ENCODE results near the gene KRTAP4-3. TPM values are rescaled to one million over a fixed set of nuclear protein-coding genes. Genes with fewer than 3 reads are reported as not detected.
"Not testable (repeated sequence)": the region's sequence is repeated elsewhere in the genome, so short reads cannot be mapped to it uniquely, and the experiment has no call there.

Gene KRTAP4-3
- total RNA-seq, 1 experiment from 2014 or later, result not detected

DNA sequence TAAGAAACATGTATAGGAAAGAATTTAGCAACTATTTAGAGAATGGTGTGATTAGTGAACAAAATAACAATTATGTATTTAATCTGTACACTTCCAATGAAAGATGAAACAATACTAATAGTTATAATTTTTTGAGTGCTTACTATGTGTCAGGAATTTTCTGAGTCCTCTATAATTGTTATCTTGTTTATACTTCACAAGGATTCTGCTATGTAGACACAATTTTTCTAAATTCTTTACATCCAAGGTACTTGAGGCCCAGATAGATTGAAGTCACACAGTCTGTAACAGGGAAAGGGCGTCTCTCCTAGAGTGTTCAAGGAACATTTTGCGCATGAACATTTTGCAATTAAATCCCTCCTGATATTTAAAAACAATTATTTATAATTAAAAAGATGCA lies 43.0 kb downstream of the KRTAP4-3 start:
- Histone ChIP-seq H2BK120ac (ENCODE audit: low read depth, low read length, poor library complexity, severe bottlenecking) (no peak overlapping the region), H2BK15ac (ENCODE audit: low read depth, low read length) (no peak overlapping the region), H2BK20ac (ENCODE audit: low read depth, low read length, poor library complexity, severe bottlenecking) (no peak overlapping the region), H4K20me1 (ENCODE audit: control insufficient read depth, insufficient read depth, insufficient read length) (no peaks in the 10 kb centered on the region), H3K4me2 (ENCODE audit: insufficient read depth, insufficient read length, low read length) (no peak overlapping the region), H3K56ac (ENCODE audit: insufficient read length, low read depth, low read length) (no peak overlapping the region), H2BK12ac (ENCODE audit: insufficient read length, low read depth, low read length) (no peak overlapping the region), H3K27me3 (ENCODE audit: insufficient read depth, low read length) (no peaks in the 10 kb centered on the region), H2AFZ (ENCODE audit: low read length) (no peak overlapping the region), H3K23me2 (ENCODE audit: insufficient read length, low read depth, low read length, poor library complexity, severe bottlenecking) (no peaks in the 10 kb centered on the region), H3K79me1 (ENCODE audit: insufficient read depth, low read depth, low read length, poor library complexity, severe bottlenecking) (no peaks in the 10 kb centered on the region), H3K9ac (ENCODE audit: extremely low read depth, insufficient read length, low read length) (no peak overlapping the region), H3K4ac (ENCODE audit: low read depth, low read length) (no peak overlapping the region), H3K4me1 (ENCODE audit: insufficient read depth, low read length) (no peaks in the 10 kb centered on the region), H4K8ac (replicated peaks; ENCODE audit: insufficient read length, low read depth, low read length) (no peak overlapping the region), H3K27ac (ENCODE audit: insufficient read length, low read depth, low read length) (no peak overlapping the region), H3K14ac (ENCODE audit: insufficient read depth, low read length) (no peak overlapping the region), H3K23ac (ENCODE audit: insufficient read length, low read depth, low read length) (no peak overlapping the region), H2BK5ac (ENCODE audit: insufficient read length, low read length) (no peak overlapping the region), H2AK5ac (ENCODE audit: insufficient read length, low read length) (no peak overlapping the region), H3K18ac (ENCODE audit: insufficient read length, low read depth, low read length) (no peak overlapping the region), H3K9me3 (ENCODE audit: control insufficient read depth, low read depth, low read length) (no peaks in the 10 kb centered on the region), H3T11ph (ENCODE audit: low read length) (no peak overlapping the region), H4K5ac (ENCODE audit: insufficient read length, low read depth, low read length) (no peak overlapping the region), H3K79me2 (ENCODE audit: insufficient read depth, low read length) (no peaks in the 10 kb centered on the region), H4K91ac (ENCODE audit: insufficient read length, low read depth, low read length) (no peak overlapping the region)
- no peak for DNase-seq
- H3K4me1 Mint-ChIP-seq, result peaks cover 8 to 9% of the 10 kb centered on the region in 2 experiments
- H3K36me3 Mint-ChIP-seq (ENCODE audit: insufficient read depth in 1 of 3, low read depth in 3 of 3), result peaks cover 0 to 2% (median 0%) of the 10 kb centered on the region in 3 experiments; a peak in 2 of 7 replicates
- WGBS (ENCODE audit: extremely low coverage, insufficient read length, low lambda C conversion rate), result no CpG with 5 or more reads among the region's 2 CpGs
- no peak overlapping the region for H3K4me3 Mint-ChIP-seq
- no peak overlapping the region for H3K27ac Mint-ChIP-seq
- H3K27me3 Mint-ChIP-seq (ENCODE audit: low read depth), result no peaks in the 10 kb centered on the region; the same call in 1 of the 2 replicates
- TF ChIP-seq, protein P1, sequence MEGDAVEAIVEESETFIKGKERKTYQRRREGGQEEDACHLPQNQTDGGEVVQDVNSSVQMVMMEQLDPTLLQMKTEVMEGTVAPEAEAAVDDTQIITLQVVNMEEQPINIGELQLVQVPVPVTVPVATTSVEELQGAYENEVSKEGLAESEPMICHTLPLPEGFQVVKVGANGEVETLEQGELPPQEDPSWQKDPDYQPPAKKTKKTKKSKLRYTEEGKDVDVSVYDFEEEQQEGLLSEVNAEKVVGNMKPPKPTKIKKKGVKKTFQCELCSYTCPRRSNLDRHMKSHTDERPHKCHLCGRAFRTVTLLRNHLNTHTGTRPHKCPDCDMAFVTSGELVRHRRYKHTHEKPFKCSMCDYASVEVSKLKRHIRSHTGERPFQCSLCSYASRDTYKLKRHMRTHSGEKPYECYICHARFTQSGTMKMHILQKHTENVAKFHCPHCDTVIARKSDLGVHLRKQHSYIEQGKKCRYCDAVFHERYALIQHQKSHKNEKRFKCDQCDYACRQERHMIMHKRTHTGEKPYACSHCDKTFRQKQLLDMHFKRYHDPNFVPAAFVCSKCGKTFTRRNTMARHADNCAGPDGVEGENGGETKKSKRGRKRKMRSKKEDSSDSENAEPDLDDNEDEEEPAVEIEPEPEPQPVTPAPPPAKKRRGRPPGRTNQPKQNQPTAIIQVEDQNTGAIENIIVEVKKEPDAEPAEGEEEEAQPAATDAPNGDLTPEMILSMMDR (conservative IDR thresholded peaks at IDR 0.05), result no peak
- peaks cover 4 to 11% of the 10 kb centered on the region in 2 experiments; a peak in 4 of 5 replicates for H3K9me3 Mint-ChIP-seq

DNA sequence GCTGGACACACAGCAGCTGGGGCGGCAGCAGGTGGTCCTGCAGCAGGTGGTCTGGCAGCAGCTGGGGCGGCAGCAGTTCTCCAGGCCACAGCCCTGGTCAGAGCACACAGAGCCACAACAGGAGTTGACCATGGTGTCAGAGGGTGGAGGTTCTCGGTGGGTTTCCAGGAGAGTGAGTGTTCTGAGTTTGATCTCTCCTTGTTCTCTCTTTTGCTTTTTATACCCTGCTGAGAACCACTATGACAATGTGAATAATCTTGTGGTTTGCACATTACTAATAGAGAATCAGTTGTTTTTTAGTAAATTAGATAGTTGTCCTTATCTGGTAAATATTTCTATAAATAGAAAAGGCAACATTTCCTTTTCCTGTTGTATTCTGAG lies 44.0 kb downstream of the KRTAP4-3 start, which contains the start of gene KRTAP4-12:
TSS of gene KRTAP4-12 (minus strand) at position 192 of the 381 bp plus-strand sequence. CDS start at position 132, 60 bp downstream.
- not testable (repeated sequence) for H4K20me1 ChIP-seq (ENCODE audit: control insufficient read depth, insufficient read depth, insufficient read length); H3K9me3 Mint-ChIP-seq; H2BK5ac ChIP-seq (ENCODE audit: insufficient read length, low read length); H3K18ac ChIP-seq (ENCODE audit: insufficient read length, low read depth, low read length); H3K79me2 ChIP-seq (ENCODE audit: insufficient read depth, low read length); H2BK12ac ChIP-seq (ENCODE audit: insufficient read length, low read depth, low read length); H3T11ph ChIP-seq (ENCODE audit: low read length); H3K14ac ChIP-seq (ENCODE audit: insufficient read depth, low read length); H4K91ac ChIP-seq (ENCODE audit: insufficient read length, low read depth, low read length); H3K9ac ChIP-seq (ENCODE audit: extremely low read depth, insufficient read length, low read length); H3K79me1 ChIP-seq (ENCODE audit: insufficient read depth, low read depth, low read length, poor library complexity, severe bottlenecking); H2BK15ac ChIP-seq (ENCODE audit: low read depth, low read length); H4K8ac ChIP-seq (replicated peaks; ENCODE audit: insufficient read length, low read depth, low read length); H3K23me2 ChIP-seq (ENCODE audit: insufficient read length, low read depth, low read length, poor library complexity, severe bottlenecking); H3K4me3 Mint-ChIP-seq; H2BK120ac ChIP-seq (ENCODE audit: low read depth, low read length, poor library complexity, severe bottlenecking); H3K9me3 ChIP-seq (ENCODE audit: control insufficient read depth, low read depth, low read length); H3K4ac ChIP-seq (ENCODE audit: low read depth, low read length); H3K4me1 ChIP-seq (ENCODE audit: insufficient read depth, low read length); H3K4me2 ChIP-seq (ENCODE audit: insufficient read depth, insufficient read length, low read length); H3K23ac ChIP-seq (ENCODE audit: insufficient read length, low read depth, low read length); H3K27me3 ChIP-seq (ENCODE audit: insufficient read depth, low read length); H3K36me3 Mint-ChIP-seq (ENCODE audit: insufficient read depth in 1 of 3, low read depth in 3 of 3); H3K4me1 Mint-ChIP-seq; DNase-seq; H2AFZ ChIP-seq (ENCODE audit: low read length); H3K27me3 Mint-ChIP-seq (ENCODE audit: low read depth); H3K27ac ChIP-seq (ENCODE audit: insufficient read length, low read depth, low read length); H3K56ac ChIP-seq (ENCODE audit: insufficient read length, low read depth, low read length); H2BK20ac ChIP-seq (ENCODE audit: low read depth, low read length, poor library complexity, severe bottlenecking); H2AK5ac ChIP-seq (ENCODE audit: insufficient read length, low read length); H4K5ac ChIP-seq (ENCODE audit: insufficient read length, low read depth, low read length)
- WGBS (ENCODE audit: extremely low coverage, insufficient read length, low lambda C conversion rate), result no CpG with 5 or more reads among the region's 3 CpGs
- peak within 1 kb of the TSS in 2 of 3 experiments; percentile 26 to 36; a peak in 2 of 7 replicates for H3K27ac Mint-ChIP-seq
